GM21717 (cell line): ENCODE results near the gene CRY2.
"Not testable (repeated sequence)": the region's sequence is repeated elsewhere in the genome, so short reads cannot be mapped to it uniquely, and the experiment has no call there.

Source experiments
- ATAC-seq: cut with Tn5 transposase; IDR thresholded peaks from one replicate; pipeline ENCODE4 v1.9.1; 2021; ENCODE audit warnings: mild to moderate bottlenecking, moderate library complexity; ENCODE audit not compliant: unreplicated experiment

Gene CRY2

GRCh38 chr11:45811109-45811435 lies 36.2 kb upstream of the CRY2 start:
- ATAC-seq: no peak

- ATAC-seq: no peak
Measured at GRCh38 chr11:45811571-45812290, 35.5 kb upstream of the CRY2 start.

GRCh38 chr11:45812581-45813548 lies 34.4 kb upstream of the CRY2 start:
- ATAC-seq: no peak

- no peak for ATAC-seq
Measured at GRCh38 chr11:45815747-45816146, 31.5 kb upstream of the CRY2 start.

GRCh38 chr11:45816614-45817013 lies 30.7 kb upstream of the CRY2 start:
- no peak for ATAC-seq

- peak; percentile 73 for ATAC-seq
Measured at GRCh38 chr11:45817191-45817590, 30.1 kb upstream of the CRY2 start.

GRCh38 chr11:45818961-45819605 lies 28.2 kb upstream of the CRY2 start:
- ATAC-seq: no peak

GRCh38 chr11:45820211-45820857 lies 26.9 kb upstream of the CRY2 start:
- ATAC-seq: no peak

- ATAC-seq: not testable (repeated sequence)
Measured at GRCh38 chr11:45826492-45826891, 20.8 kb upstream of the CRY2 start.

- no peak for ATAC-seq
Measured at GRCh38 chr11:45827123-45827522, 20.2 kb upstream of the CRY2 start.

- ATAC-seq: no peak
Measured at GRCh38 chr11:45828996-45829395, 18.3 kb upstream of the CRY2 start.

- ATAC-seq: no peak
Measured at GRCh38 chr11:45830596-45830995, 16.7 kb upstream of the CRY2 start.

- no peak for ATAC-seq
Measured at GRCh38 chr11:45832811-45833441, 14.3 kb upstream of the CRY2 start.

- ATAC-seq: no peak
Measured at GRCh38 chr11:45833761-45834160, 13.5 kb upstream of the CRY2 start.

- no peak for ATAC-seq
Measured at GRCh38 chr11:45834298-45834756, 12.9 kb upstream of the CRY2 start.

- ATAC-seq: no peak
Measured at GRCh38 chr11:45839204-45839603, 8.1 kb upstream of the CRY2 start.

GRCh38 chr11:45840251-45840650 lies 7.0 kb upstream of the CRY2 start:
- ATAC-seq: not testable (repeated sequence)

GRCh38 chr11:45843158-45843924 lies 3.9 kb upstream of the CRY2 start:
- ATAC-seq: peak; percentile 25

GRCh38 chr11:45844822-45845578 lies 2.3 kb upstream of the CRY2 start:
- no peak for ATAC-seq
